Neuron (in vitro differentiated cells): ENCODE data around the gene CDH4.
"Not testable (repeated sequence)": the region's sequence is repeated elsewhere in the genome, so short reads cannot be mapped to it uniquely, and the experiment has no call there.

ENCODE experiments used
- H2AFZ ChIP-seq: one replicate; pipeline ENCODE4 v1.6.1; 2013; ENCODE audit warnings: low read depth, mild to moderate bottlenecking, inconsistent platforms, low read length, moderate library complexity
- H3K27me3 ChIP-seq: one replicate; pipeline ENCODE4 v1.6.1; 2013; ENCODE audit warnings: low read length; ENCODE audit not compliant: insufficient read depth
- H3K36me3 ChIP-seq: one replicate; pipeline ENCODE4 v1.6.1; 2013; ENCODE audit warnings: low read length; ENCODE audit not compliant: insufficient read depth
- H3K4me1 ChIP-seq: one replicate; pipeline ENCODE4 v1.6.1; 2013; ENCODE audit warnings: low read length; ENCODE audit not compliant: insufficient read depth
- H3K4me3 ChIP-seq: 2 replicates; pipeline ENCODE4 v1.5.1; 2013; ENCODE audit warnings: mild to moderate bottlenecking, low read length, moderate library complexity
- H3K9me3 ChIP-seq: one replicate; pipeline ENCODE4 v1.6.1; 2013; ENCODE audit warnings: low read length

Gene CDH4

GRCh38 chr20:61391185-61391584 is 139.1 kb downstream of the CDH4 start:
- peaks cover 8% of the 10 kb centered on the region for H3K9me3 ChIP-seq
- H3K4me3 ChIP-seq: no peak overlapping the region
- no peak overlapping the region for H2AFZ ChIP-seq
- H3K27me3 ChIP-seq: no peaks in the 10 kb centered on the region
- no peaks in the 10 kb centered on the region for H3K36me3 ChIP-seq
- H3K4me1 ChIP-seq: no peaks in the 10 kb centered on the region

GRCh38 chr20:61391812-61392520 is 139.9 kb downstream of the CDH4 start:
- Histone ChIP-seq H3K4me3 (no peak overlapping the region), H3K9me3 (peaks cover 10% of the 10 kb centered on the region), H3K27me3 (no peaks in the 10 kb centered on the region), H2AFZ (no peak overlapping the region), H3K4me1 (no peaks in the 10 kb centered on the region), H3K36me3 (no peaks in the 10 kb centered on the region)

- Histone ChIP-seq H3K4me1 (no peaks in the 10 kb centered on the region), H3K9me3 (peaks cover 10% of the 10 kb centered on the region), H3K27me3 (no peaks in the 10 kb centered on the region), H3K36me3 (no peaks in the 10 kb centered on the region), H2AFZ (no peak overlapping the region), H3K4me3 (no peak overlapping the region)
Observed at GRCh38 chr20:61394088-61394799, 142.2 kb downstream of the CDH4 start.

- no peaks in the 10 kb centered on the region for H3K4me1 ChIP-seq
Observed at GRCh38 chr20:61396262-61396848, 144.3 kb downstream of the CDH4 start.

GRCh38 chr20:61397146-61397545 is 145.1 kb downstream of the CDH4 start:
- peaks cover 4% of the 10 kb centered on the region for H3K9me3 ChIP-seq

More at GRCh38 chr20:61396262-61396848, 144.3 kb downstream of the CDH4 start:
- H3K27me3 ChIP-seq: no peaks in the 10 kb centered on the region
- H2AFZ ChIP-seq: no peak overlapping the region
- H3K4me3 ChIP-seq: no peak overlapping the region
- H3K36me3 ChIP-seq: no peaks in the 10 kb centered on the region
- peaks cover 4% of the 10 kb centered on the region for H3K9me3 ChIP-seq

GRCh38 chr20:61397790-61398189 is 145.7 kb downstream of the CDH4 start:
- Histone ChIP-seq H3K9me3 (peaks cover 4% of the 10 kb centered on the region), H3K4me3 (no peak overlapping the region), H3K27me3 (no peaks in the 10 kb centered on the region), H2AFZ (no peak overlapping the region), H3K4me1 (no peaks in the 10 kb centered on the region), H3K36me3 (no peaks in the 10 kb centered on the region)

More at GRCh38 chr20:61397146-61397545, 145.1 kb downstream of the CDH4 start:
- no peak overlapping the region for H2AFZ ChIP-seq
- H3K4me3 ChIP-seq: no peak overlapping the region
- H3K36me3 ChIP-seq: no peaks in the 10 kb centered on the region
- no peaks in the 10 kb centered on the region for H3K27me3 ChIP-seq
- H3K4me1 ChIP-seq: no peaks in the 10 kb centered on the region

- Histone ChIP-seq H3K36me3 (no peaks in the 10 kb centered on the region), H3K4me3 (no peak overlapping the region), H2AFZ (no peak overlapping the region), H3K9me3 (peaks cover 4% of the 10 kb centered on the region), H3K4me1 (no peaks in the 10 kb centered on the region), H3K27me3 (no peaks in the 10 kb centered on the region)
Observed at GRCh38 chr20:61399433-61399832, 147.4 kb downstream of the CDH4 start.

- H3K4me1 ChIP-seq: no peaks in the 10 kb centered on the region
Observed at GRCh38 chr20:61400499-61400898, 148.4 kb downstream of the CDH4 start.

GRCh38 chr20:61404303-61404702 is 152.2 kb downstream of the CDH4 start:
- no peaks in the 10 kb centered on the region for H3K4me1 ChIP-seq
- H3K27me3 ChIP-seq: no peaks in the 10 kb centered on the region
- peaks cover 2% of the 10 kb centered on the region for H3K9me3 ChIP-seq
- no peak overlapping the region for H2AFZ ChIP-seq
- no peaks in the 10 kb centered on the region for H3K36me3 ChIP-seq
- no peak overlapping the region for H3K4me3 ChIP-seq

More at GRCh38 chr20:61400499-61400898, 148.4 kb downstream of the CDH4 start:
- no peaks in the 10 kb centered on the region for H3K27me3 ChIP-seq
- no peak overlapping the region for H2AFZ ChIP-seq
- H3K9me3 ChIP-seq: peaks cover 4% of the 10 kb centered on the region
- no peaks in the 10 kb centered on the region for H3K36me3 ChIP-seq
- H3K4me3 ChIP-seq: no peak overlapping the region

- Histone ChIP-seq H2AFZ (no peak overlapping the region), H3K9me3 (peaks cover 2% of the 10 kb centered on the region), H3K4me3 (no peak overlapping the region), H3K36me3 (no peaks in the 10 kb centered on the region), H3K27me3 (no peaks in the 10 kb centered on the region), H3K4me1 (no peaks in the 10 kb centered on the region)
Observed at GRCh38 chr20:61405007-61405406, 152.9 kb downstream of the CDH4 start.

- not testable (repeated sequence) for H3K4me1 ChIP-seq, H3K4me3 ChIP-seq, H3K27me3 ChIP-seq, H2AFZ ChIP-seq, H3K9me3 ChIP-seq, H3K36me3 ChIP-seq
Observed at GRCh38 chr20:61406773-61407172, 154.7 kb downstream of the CDH4 start.

GRCh38 chr20:61407561-61407960 is 155.5 kb downstream of the CDH4 start:
- Histone ChIP-seq H3K36me3 (no peaks in the 10 kb centered on the region), H3K4me1 (no peaks in the 10 kb centered on the region), H3K9me3 (peaks cover 2% of the 10 kb centered on the region), H2AFZ (no peak overlapping the region), H3K4me3 (no peak overlapping the region), H3K27me3 (no peaks in the 10 kb centered on the region)

- peaks cover 2% of the 10 kb centered on the region for H3K9me3 ChIP-seq
- H3K36me3 ChIP-seq: no peaks in the 10 kb centered on the region
- H2AFZ ChIP-seq: no peak overlapping the region
- no peaks in the 10 kb centered on the region for H3K27me3 ChIP-seq
- H3K4me3 ChIP-seq: no peak overlapping the region
- peaks cover 3% of the 10 kb centered on the region for H3K4me1 ChIP-seq
Observed at GRCh38 chr20:61408951-61409740, 157.1 kb downstream of the CDH4 start.
